ENCODE measurements around the gene UCHL5.

GRCh38 chr1:192980856-192981255 is 78.3 kb downstream of the UCHL5 start:
- TF ChIP-seq CTCF (conservative IDR thresholded peaks at IDR 0.05; ENCODE audit: low read depth, low read length) (no peak), EZH2 (IDR thresholded peaks at IDR 0.05; ENCODE audit: borderline replicate concordance, low read depth, low read length, poor library complexity, severe bottlenecking) (no peak)

All from A673 (cell line).